AML-193 (cell line): ENCODE data around the gene ERCC2.

Source experiments
- DNase-seq, 2 experiments: peaks; one replicate each; lab custom pipeline; 2025; lab: John Stamatoyannopoulos, UW

The ERCC2 gene

DNA sequence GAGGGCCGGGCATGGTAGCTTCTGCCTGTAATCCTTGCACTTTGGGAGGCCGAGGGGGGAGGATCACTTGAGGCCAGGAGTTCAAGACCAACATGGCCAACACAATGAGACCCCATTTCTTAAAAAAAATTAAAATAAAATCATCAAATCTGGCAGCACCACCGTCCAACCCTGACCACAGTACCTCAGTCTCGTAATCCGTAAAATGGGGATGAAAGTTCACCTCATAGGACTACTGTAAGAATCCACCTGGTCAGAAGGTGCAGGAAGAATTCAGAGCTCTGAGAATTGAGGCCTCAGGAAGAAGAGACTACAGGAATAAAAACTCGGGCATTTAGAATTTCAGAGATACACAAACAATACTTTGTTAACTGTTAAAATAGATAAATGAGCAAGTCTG is 31.4 kb upstream of the ERCC2 start:
- DNase-seq = no peak

DNA sequence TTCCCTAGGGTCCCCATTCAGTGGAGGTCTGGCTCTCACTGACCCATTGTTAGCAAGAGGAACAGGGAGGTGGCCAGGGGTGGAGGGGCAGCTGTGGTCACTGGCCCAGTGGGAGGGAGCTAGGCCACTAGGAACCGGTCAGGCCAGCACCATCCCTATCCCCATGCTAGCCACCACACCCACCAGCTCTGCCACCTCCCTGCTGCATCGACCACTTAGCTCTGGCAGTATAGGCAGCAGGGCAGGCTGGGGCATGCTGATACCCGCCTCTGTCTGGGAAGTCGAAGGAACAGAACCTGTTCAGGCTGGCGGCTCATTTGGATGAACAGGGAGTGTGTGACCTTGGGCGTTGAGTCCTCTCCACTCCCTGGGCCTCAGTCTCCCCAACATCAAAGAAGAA is 29.8 kb upstream of the ERCC2 start:
- no peak for DNase-seq

DNA sequence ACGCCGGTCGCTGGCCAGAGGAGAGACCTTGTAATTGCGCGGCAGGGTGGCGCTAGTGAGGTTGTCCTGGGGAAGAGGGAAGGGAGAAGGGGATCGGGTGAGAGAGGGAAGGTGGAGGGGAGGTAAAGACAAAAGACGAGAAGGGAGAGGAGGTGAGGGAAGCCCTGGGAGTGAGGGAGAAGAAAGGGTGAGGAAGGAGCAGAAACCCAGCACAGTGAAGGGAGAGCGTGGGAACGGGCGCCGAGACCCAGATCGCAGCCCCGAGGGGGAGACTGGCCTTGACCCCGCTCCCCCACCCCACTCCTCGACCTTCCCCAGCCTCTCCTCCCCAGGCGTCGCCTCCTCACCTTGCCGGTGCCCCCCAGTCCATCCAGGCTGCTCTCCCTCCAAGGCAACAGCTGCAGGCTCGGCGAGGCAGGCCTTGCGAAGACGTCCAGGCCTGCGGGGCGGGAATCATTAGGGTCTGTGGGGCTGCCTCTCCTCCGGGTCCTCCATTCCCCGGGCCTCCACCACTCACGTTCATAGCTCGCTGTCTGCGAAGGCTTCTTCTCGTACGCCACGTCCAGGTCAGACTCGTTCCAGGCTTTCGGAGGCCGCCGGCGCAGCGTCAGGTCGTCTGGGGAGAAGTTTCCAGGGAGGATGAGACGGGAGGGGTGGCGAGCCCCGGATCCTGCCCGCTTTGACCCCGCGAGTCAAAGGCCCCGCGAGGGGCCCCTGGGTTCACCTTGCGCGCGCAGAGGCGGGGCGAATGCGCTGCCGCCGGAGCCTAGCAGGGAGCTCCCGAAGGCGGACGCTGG is 25.6 kb upstream of the ERCC2 start:
- DNase-seq = no peak

DNA sequence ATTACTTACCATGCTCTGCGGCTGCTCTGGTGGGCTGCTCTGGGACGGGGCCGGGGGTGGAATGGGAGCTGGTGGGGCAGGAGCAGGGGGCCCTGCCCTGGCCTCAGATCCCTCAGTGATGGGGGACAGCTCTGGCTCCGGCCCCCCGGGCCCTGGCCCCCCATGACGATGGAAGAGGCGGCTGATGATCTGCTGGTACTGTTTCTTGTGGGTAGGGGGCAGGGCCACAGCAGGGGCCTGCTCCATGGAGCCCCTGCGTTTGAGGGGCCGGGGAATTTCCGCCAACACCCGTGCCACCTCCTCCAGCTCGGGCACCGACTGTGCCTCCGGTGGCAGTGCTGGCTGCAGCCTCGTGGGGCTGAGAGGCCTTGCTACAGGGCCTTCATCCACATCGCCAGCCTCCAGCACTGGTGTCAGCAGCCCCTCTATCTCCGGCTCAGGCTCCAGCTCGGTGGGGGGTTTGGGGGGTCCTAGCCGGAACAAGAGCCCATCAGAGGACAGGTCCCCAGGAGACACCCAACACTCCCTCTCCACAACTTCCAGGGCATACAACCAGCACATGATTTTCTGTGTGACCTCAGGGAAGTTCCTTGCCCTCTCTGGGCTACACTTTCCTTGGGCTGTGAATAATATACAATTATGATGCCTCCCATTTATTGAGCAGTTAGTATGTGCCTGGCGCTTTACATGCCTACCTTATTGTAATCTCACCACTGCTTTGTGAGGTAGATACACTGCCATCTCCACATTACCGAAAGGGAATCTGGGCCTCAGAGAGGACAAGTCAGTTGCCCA is 21.7 kb upstream of the ERCC2 start:
- DNase-seq = no peak

DNA sequence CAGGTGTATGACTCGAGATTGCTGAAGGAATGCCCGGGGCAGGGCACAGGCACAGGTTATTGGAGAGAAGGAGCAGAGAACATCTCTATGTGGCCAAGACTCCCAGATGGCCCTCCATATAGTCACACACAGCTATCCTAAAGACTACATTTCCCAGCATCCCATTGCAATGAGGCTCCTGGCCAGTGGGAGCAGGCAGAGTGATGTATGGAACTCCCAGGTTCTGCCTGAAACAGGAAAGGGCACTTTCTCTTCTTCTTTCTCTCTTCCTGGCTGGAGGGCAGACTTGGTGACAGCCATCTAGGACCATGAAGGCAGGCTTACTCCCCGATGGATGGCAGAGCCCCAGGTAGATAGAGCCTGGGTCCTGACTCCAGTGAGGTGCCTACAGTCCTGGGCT is 21.0 kb upstream of the ERCC2 start:
- no peak for DNase-seq

DNA sequence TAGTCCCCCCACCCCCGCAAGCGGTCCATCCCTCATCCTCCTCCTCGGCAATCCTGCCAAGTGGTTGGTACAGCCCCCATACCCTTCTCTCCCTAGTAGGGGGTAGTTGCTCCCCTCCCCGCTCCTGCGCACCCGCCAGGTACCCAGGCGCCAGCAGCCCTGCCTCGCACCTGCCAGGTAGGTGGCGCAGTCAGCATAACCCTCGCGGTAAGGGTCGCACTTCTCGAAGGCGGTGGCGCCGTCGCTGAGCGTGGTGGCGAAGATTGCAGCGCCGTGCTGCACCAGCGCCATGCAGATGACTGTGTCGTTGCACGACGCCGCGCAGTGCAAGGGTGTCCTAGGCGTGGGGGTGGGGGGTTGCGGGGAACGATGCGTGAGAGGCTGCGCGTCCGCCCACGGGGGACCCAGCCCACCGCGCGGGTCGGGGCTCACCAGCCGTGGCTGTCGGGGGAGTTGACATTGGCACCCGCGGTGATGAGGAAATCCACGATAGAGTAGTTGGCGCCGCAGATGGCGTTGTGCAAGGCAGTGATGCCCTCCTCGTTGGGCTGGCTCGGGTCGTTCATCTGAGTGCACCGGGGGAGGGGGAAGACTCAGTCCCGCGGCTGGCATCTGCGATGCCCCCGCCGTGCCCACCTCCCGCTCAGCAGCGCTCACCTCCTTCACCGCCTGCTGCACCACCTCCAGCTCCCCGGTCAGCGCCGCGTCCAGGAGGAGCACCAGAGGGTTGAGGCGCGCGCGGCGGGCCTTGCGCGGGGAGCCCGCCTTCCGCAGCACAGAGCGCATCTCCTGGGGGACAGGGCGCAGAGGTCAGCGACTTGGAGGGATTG is 15.2 kb upstream of the ERCC2 start:
- DNase-seq = no peak

DNA sequence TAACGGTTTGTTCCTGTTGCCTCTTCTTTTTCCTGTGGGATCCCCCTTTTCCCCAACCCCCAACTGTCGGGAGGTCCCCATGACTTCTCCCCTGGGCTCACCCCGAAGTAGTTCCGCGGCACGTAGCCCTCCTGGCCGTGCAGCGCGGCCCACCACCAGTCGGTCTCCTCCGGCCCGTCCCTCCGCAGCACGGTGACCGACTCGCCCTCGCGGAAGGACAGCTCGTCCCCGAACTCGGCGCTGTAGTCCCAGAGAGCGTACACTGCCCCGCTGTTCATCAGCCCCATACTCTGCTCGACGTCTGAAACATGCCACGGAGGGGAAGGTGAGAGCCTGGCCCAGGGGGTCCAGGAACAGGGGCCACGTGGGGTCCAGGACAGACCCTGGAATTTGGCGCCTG is 12.1 kb upstream of the ERCC2 start:
- DNase-seq = no peak

DNA sequence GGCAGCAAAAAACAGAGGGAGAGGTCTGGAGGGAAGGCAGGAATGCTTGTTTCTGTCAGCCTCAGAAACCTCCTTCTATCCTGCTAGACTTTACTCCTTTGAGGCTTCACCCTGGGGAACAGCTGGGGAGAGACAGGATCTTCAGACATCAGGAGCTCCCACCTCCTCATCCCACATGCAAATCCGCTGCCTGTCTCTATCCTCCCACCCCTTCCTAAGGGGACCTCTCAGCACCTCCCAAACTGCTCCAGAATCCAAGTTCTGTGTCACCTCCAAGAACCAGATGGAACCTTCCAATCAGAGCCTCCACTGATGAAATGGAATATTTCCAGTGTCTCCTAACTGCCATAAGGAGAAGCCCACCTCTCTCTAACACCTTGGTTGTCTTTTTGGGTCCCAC is 9.7 kb upstream of the ERCC2 start:
- no peak for DNase-seq

DNA sequence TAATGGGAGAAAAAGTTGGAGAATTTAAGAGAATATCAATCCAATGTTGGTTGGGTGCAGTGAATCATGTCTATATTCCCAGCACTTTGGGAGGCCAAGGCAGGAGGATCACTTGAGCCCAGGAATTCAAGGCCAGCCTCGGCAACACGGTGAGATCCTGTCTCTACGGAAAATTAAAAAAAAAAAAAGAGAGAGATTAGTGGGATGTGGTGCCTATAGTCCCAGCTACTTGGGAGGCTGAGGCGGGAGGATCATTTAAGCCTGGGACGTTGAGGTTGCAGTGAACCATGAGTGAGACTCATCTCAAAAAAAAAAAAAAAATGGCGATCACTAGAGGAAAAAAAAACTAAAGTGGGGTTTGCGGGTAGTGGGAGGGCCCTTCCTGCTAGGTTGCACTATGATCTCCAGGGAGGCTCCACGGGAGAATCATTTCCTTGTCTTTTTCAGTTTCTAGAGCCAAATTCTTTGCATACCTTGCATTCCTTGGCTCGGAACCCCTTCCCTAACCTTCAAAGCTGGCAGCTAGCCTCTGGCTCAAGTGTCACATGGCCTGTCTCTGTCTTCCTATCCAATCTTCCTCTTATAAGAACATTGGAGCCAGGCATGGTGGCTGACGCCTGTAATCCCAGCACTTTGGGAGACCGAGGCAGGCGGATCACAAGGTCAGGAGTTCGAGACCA is 5.8 kb upstream of the ERCC2 start:
- no peak for DNase-seq

DNA sequence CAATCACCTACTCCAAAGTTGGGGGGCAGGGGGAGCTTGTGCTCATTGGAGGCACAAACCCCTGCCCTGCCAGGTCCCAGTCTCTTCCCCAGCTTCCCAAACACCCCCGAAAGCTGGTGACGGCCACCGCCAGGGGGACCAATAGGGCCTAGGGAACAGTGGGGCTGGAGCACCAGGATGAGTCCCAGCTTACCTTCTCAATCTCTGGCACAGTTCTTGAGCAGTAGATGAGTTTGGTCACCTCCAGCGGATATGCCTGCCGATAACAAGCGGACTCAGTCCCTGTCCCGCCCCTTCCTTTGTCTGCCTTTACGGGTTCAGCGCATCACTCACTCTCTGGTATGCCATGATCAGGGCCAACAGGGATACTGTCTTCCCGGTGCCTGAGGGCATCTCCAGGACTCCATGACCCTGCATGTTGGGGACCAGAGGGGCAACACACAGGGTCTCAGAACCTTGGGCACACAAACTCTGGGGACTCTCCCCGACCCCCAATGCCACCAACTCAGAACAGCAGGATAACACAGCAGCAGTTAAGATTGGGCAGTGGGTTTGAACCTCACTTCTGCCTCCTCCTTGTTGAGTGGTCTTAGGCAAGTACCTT is 1.5 kb downstream of the ERCC2 start:
- DNase-seq = no peak

DNA sequence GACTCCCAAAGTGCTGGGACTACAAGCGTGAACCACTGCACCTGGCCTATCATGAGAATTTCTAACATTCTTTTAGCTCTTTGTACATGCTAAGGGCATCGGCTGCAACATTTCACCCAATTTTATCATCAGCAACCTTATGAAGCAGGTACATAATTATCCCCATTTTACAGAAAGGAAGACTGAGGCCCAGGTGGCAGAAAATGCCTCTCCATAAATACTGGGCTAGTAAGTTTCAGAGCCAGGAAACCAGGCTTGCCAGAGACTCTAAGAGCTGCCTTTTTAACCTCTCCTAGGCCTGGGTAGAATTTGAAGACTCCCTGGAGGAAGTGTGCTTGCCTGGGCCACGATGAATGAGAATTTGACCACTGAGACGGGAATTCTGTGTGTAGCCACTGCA is 2.2 kb downstream of the ERCC2 start:
- DNase-seq = no peak

DNA sequence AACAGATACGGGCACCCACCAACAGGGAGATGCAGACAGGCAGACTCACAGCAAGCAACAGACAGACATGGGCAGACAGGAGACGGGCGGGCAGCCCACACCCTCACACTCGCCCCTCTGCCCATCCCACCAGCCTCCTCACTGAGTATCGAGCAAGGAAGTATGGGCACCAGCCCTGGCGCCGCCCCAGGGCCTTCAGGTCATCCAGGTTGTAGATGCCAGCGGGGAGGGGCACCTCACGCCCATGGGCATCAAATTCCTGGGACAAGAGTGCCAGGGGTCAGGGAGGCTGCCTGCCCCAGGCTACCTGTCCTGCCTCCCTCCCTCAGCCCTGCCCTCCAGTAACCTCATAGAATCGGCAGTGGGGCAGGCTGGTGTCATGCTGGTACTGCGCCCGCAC is 5.7 kb downstream of the ERCC2 start:
- no peak for DNase-seq

DNA sequence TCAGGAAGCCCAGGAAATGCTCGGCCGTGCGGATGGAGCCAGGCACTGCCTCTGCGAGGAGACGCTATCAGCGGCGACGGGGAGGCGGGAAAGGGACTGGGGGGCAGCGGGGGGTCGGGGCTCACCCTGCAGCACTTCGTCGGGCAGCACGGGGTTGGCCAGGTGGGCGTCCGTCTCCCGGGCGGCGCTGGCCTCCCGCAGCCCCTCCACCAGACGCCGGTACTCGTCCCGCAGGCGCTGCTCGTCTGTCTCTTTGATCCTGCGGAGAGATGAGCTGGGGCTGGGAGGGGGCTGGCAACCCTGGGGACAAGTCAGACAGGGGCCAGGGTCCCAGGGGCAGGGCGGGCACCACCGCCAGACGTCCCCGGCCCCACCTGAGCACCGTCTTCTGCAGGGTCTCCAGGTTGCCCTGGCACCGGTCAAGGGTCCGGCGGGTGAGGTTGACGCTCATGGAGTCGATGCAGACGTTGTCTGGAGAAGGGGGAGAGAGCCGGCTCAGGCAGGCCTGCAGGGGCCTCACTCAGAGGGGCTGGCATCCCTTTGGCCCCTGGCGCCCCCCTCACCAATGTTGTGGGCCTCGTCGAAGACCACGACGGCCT is 6.4 kb downstream of the ERCC2 start:
- DNase-seq = no peak

DNA sequence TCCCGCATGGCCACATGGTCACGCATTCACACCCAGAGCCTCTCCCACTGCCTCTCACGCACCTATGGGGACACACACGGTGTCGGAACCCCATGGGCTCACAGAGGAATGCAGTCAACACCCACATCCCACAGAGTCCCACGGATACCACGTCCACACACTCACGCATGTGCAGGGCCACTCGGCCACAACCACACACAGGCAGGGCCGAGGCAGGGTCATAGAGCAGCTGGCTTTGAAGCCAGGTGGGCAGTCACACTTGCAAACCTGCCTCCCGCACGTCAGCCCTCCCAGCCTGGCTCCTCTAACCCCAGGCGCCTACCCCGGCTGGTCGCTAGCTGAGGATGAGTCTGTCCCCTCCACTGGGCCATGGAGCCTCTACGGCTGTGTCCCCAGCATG is 8.1 kb downstream of the ERCC2 start:
- DNase-seq = no peak

DNA sequence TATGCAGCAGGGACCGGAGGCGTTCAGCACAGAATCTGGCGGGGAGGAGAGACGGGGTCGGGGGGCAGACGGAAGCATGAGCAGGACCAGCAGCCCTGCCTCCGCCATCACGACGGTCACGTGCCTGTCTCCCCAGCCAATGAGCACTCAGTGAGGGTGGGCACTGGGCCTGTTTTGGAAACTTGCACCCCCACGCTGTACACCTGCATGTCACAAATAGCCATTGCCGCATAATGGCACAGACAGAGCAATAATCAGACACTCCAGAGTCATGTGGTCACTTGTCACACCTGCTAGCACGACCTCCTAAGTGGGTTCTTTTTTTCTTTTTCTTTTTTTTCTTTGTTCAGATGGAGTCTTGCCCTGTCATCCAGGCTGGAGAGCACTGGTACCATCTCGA is 8.8 kb downstream of the ERCC2 start:
- no peak for DNase-seq

DNA sequence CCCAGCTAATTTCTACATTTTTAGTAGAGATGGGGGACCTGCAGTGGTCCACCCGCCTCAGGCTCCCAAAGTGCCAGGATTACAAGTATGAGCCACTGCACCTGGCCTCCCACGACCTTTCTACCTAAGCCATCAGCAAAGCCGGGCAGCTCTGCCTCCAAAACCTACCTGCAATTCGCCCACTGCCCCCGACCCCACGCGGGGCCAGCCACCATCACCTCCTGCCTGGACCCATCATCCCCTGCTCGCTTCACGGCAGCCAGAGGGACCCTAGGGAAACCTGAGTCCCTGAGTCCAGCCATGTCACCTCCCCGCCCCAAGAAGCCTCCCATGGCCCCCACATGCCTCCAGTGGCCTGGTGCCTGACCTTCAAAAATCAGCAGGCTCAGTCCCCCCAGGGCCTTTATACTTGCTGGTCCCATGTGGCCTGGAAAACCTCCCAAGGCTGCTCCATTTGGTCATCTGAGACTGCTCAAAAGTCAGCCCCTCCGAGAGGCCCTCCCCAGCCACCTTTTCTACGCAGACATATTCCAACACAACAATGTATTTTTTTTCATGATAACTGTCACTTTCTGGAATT is 12.1 kb downstream of the ERCC2 start:
- no peak for DNase-seq

DNA sequence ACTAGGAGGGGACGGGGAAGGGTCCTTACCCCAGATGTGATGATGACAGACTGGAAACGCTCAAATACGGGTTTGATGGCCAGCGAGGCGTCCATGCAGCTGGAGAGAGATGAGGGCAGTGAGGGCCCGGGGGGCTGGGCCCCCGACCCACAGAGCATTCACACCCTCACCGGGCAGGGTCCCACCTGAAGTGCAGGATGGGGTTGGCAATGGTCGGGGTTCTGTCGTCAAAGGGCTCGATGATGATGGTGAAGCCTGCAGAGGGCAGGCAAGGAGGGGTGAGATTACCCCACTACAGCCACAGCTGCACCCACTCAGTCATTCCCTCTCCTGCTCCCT is 13.0 kb downstream of the ERCC2 start:
- no peak for DNase-seq

DNA sequence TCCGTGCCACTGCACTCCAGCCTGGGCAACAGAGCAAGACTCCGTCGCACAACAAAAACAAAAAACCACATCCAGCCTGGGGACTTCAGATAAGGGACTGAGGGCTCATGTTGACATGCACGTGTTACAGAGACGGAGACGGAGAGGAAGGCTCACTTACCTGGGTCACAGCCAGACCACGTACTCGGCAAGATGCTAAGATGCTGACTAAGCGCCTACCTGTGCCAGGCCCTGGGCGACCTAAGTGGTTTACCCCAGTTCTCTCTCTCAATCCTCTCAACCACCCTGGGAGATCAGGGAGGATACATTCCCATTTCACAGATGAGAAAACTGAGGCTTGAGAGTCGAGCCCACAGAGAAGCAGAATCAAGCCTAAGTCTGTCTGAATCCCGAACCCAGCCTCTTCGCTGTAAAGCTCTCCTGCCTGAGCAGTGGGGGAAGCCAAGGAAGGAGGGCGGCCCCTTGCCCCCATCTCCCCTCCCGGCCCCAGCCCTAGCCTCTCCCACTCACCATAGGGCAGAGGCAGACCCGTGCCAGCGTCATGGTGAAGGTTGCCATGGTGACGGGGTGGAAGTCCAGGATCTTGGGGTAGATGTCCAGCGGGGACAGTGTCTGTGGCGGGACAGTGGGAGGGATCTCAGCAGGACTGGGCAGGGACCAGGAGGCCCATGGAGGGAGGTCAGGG is 13.5 kb downstream of the ERCC2 start:
- no peak for DNase-seq

DNA sequence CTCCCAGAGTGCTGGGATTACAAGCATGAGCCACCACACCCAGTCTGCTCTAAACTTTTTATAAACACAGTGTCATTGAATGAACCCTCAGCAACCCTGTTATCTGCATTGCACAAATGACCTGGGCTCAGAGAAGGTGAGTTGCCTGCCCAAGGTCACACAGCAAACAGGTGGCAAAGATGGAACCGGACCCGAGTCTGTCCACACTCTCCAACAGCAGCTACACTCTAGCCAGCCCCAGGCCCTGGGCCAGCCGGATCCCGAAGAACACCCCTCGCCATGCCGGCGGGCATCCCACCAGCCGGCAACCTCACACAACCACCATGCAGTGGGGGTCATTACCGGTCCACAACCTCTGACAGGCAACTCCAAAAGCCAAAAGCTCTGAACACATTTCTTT is 14.5 kb downstream of the ERCC2 start:
- no peak for DNase-seq

DNA sequence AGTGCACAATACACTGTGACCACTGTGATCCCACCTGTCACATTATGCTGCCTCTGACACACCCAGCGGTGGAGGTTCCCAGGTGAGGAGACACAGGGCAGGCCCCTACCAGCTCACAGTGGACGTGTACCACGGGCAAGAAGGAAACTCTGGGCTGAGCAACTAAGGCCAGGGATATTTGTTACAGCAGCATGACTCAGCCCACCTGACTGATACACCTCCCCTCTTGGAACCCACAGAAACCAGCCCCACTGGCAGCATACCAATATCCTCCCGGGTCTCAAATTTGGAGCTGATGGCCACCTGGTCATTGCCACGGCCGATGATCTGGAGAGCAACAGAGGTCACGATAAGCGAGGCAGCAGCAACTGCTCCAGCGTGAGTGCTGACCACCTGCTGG is 15.0 kb downstream of the ERCC2 start:
- DNase-seq = no peak
